GM19372 (cell line): Measurements from ENCODE around the gene CD79B.
"Not testable (repeated sequence)": the region's sequence is repeated elsewhere in the genome, so short reads cannot be mapped to it uniquely, and the experiment has no call there.

Experiments used
- ATAC-seq: cut with Tn5 transposase; IDR thresholded peaks from one replicate; pipeline ENCODE4 v1.9.1; 2021; ENCODE audit warnings: mild to moderate bottlenecking, low read depth, moderate library complexity; ENCODE audit not compliant: unreplicated experiment

Gene CD79B

GRCh38 chr17:63934183-63935112, 2.3 kb upstream of the CD79B start:
- ATAC-seq = no peak

GRCh38 chr17:63933598-63933997, 1.5 kb upstream of the CD79B start:
- ATAC-seq = no peak

GRCh38 chr17:63932721-63933120, 590 bp upstream of the CD79B start:
- ATAC-seq = no peak

GRCh38 chr17:63930951-63931575, 1.1 kb downstream of the CD79B start:
- no peak for ATAC-seq

GRCh38 chr17:63929860-63930766, 2.0 kb downstream of the CD79B start:
- ATAC-seq = no peak

GRCh38 chr17:63928966-63929695, 3.0 kb downstream of the CD79B start:
- no peak for ATAC-seq

GRCh38 chr17:63928172-63928666, 3.9 kb downstream of the CD79B start:
- ATAC-seq = no peak

- no peak for ATAC-seq
These were observed 4.5 kb downstream of the CD79B start for GRCh38 chr17:63927464-63928171.

- ATAC-seq = no peak
These were observed 6.0 kb downstream of the CD79B start for GRCh38 chr17:63926164-63926563.

- no peak for ATAC-seq
These were observed 6.5 kb downstream of the CD79B start for GRCh38 chr17:63925615-63926014.

- ATAC-seq = not testable (repeated sequence)
These were observed 9.7 kb downstream of the CD79B start for GRCh38 chr17:63922402-63922801.

GRCh38 chr17:63920779-63921178, 11.4 kb downstream of the CD79B start:
- ATAC-seq = not testable (repeated sequence)

- not testable (repeated sequence) for ATAC-seq
These were observed 12.1 kb downstream of the CD79B start for GRCh38 chr17:63920050-63920449.

- peak; percentile 76 for ATAC-seq
These were observed 12.8 kb downstream of the CD79B start for GRCh38 chr17:63919311-63919723.

GRCh38 chr17:63918789-63919305, 13.3 kb downstream of the CD79B start, which contains the start of gene GH1:
Gene GH1, minus strand, starts transcription at chr17:63918839. Its CDS starts 63 bp downstream, at chr17:63918776.
- ATAC-seq = not testable (repeated sequence)

- no peak for ATAC-seq
These were observed 13.8 kb downstream of the CD79B start for GRCh38 chr17:63918305-63918704.

GRCh38 chr17:63917646-63918045, 14.5 kb downstream of the CD79B start:
- ATAC-seq = no peak

- ATAC-seq = not testable (repeated sequence)
These were observed 14.9 kb downstream of the CD79B start for GRCh38 chr17:63917206-63917605.
